ENCODE data around the gene CTBP2. TPM values are rescaled to one million over a fixed set of nuclear protein-coding genes. Genes with fewer than 3 reads are reported as not detected.

Gene CTBP2
- total RNA-seq, 1 experiment from 2014 or later, result 125 TPM

DNA sequence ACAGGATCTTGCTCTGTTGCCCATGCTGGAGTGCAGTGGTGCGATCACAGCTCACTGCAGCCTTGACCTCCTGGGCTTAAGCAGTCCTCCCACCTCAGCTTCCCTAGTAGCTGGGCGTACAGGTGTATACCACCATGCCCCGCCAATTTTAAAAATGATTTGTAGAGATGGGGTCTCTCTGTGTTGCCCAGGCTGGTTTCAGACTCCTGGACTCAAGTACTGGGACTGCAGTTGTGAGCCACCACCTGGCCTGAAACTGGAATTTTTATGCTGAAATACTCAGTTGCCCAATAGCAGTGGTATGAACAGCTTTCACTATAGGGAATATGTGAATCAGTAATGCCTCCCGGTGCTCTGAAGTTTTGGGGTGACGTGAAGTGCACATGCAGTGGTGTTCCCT is 210.8 kb downstream of the CTBP2 start:
- intact Hi-C loops (cut with micrococcal nuclease; ENCODE audit: unreplicated experiment), result no loop called here
- H3K4me3 ChIP-seq (ENCODE audit: low read depth in 2 of 2, low read length in 2 of 2), result no peak overlapping the region
- H3K27me3 ChIP-seq (ENCODE audit: control insufficient read depth, insufficient read depth, low read length), result no peaks in the 10 kb centered on the region
- peaks cover 12% of the 10 kb centered on the region; the same call in 1 of the 2 replicates for H3K4me1 ChIP-seq (ENCODE audit: control insufficient read depth, insufficient read depth, low read length)
- ATAC-seq, result no peak
- POLR2A ChIA-PET, result no interaction called here
- H3K36me3 ChIP-seq (ENCODE audit: control insufficient read depth, insufficient read depth, low read length), result no peaks in the 10 kb centered on the region
- CTCF ChIA-PET, result no interaction called here
- no peak overlapping the region for H3K27ac ChIP-seq (ENCODE audit: low read length)
- TF ChIP-seq POLR2AphosphoS5 (IDR thresholded peaks at IDR 0.05; ENCODE audit: low read depth, low read length) (no peak), SIN3A (IDR thresholded peaks at IDR 0.05; ENCODE audit: borderline replicate concordance, insufficient read depth, low read depth, low read length) (no peak), TCF7L2 (IDR thresholded peaks at IDR 0.05; ENCODE audit: low read depth, low read length) (no peak)
- TF ChIP-seq, protein P1, sequence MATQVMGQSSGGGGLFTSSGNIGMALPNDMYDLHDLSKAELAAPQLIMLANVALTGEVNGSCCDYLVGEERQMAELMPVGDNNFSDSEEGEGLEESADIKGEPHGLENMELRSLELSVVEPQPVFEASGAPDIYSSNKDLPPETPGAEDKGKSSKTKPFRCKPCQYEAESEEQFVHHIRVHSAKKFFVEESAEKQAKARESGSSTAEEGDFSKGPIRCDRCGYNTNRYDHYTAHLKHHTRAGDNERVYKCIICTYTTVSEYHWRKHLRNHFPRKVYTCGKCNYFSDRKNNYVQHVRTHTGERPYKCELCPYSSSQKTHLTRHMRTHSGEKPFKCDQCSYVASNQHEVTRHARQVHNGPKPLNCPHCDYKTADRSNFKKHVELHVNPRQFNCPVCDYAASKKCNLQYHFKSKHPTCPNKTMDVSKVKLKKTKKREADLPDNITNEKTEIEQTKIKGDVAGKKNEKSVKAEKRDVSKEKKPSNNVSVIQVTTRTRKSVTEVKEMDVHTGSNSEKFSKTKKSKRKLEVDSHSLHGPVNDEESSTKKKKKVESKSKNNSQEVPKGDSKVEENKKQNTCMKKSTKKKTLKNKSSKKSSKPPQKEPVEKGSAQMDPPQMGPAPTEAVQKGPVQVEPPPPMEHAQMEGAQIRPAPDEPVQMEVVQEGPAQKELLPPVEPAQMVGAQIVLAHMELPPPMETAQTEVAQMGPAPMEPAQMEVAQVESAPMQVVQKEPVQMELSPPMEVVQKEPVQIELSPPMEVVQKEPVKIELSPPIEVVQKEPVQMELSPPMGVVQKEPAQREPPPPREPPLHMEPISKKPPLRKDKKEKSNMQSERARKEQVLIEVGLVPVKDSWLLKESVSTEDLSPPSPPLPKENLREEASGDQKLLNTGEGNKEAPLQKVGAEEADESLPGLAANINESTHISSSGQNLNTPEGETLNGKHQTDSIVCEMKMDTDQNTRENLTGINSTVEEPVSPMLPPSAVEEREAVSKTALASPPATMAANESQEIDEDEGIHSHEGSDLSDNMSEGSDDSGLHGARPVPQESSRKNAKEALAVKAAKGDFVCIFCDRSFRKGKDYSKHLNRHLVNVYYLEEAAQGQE (IDR thresholded peaks at IDR 0.05; ENCODE audit: insufficient read depth in 1 of 2, low read depth in 2 of 2, low read length in 1 of 2), result no peak
- TF ChIP-seq, protein P2, sequence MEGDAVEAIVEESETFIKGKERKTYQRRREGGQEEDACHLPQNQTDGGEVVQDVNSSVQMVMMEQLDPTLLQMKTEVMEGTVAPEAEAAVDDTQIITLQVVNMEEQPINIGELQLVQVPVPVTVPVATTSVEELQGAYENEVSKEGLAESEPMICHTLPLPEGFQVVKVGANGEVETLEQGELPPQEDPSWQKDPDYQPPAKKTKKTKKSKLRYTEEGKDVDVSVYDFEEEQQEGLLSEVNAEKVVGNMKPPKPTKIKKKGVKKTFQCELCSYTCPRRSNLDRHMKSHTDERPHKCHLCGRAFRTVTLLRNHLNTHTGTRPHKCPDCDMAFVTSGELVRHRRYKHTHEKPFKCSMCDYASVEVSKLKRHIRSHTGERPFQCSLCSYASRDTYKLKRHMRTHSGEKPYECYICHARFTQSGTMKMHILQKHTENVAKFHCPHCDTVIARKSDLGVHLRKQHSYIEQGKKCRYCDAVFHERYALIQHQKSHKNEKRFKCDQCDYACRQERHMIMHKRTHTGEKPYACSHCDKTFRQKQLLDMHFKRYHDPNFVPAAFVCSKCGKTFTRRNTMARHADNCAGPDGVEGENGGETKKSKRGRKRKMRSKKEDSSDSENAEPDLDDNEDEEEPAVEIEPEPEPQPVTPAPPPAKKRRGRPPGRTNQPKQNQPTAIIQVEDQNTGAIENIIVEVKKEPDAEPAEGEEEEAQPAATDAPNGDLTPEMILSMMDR (IDR thresholded peaks at IDR 0.05), result no peak
- DNase-seq (ENCODE audit: low read depth, low spot score), result no peak
- BruUV-seq (replicated peaks), result no TSS peak
- in situ Hi-C loops (cut with HindIII; ENCODE audit: low pct_unique_long_range_greater_than_20kb, low sequenced_read_pairs), result no loop called here
- H3K9me3 ChIP-seq (ENCODE audit: control insufficient read depth, insufficient read depth, low read depth, low read length), result no peaks in the 10 kb centered on the region

DNA sequence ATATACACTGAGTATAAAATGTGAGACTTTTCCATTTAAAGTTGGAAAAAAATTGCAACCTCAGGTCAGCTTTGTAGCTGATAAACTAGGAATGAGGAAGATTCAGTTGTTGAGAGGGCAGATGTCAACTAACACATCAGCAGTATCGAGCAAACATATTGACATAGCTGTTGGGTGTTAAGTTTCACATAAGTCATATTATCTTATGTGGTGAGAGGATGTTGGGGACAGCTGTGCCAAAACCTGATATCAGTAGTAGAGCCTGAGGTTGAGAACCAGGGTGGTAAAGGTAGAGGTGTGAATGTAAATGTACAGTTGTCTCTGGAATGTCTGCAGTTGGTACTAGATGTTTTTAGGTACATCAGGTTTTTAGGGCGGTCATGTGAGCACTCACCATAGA is 213.4 kb downstream of the CTBP2 start:
- in situ Hi-C loops (cut with HindIII; ENCODE audit: low pct_unique_long_range_greater_than_20kb, low sequenced_read_pairs), result no loop called here
- no peaks in the 10 kb centered on the region for H3K27me3 ChIP-seq (ENCODE audit: control insufficient read depth, insufficient read depth, low read length)
- peaks cover 16% of the 10 kb centered on the region for H3K4me1 ChIP-seq (ENCODE audit: control insufficient read depth, insufficient read depth, low read length)
- BruUV-seq (replicated peaks), result no TSS peak
- H3K36me3 ChIP-seq (ENCODE audit: control insufficient read depth, insufficient read depth, low read length), result no peaks in the 10 kb centered on the region
- intact Hi-C loops (cut with micrococcal nuclease; ENCODE audit: unreplicated experiment), result no loop called here
- no peaks in the 10 kb centered on the region for H3K9me3 ChIP-seq (ENCODE audit: control insufficient read depth, insufficient read depth, low read depth, low read length)
- DNase-seq (ENCODE audit: low read depth, low spot score) (no peak), ATAC-seq (no peak)
- H3K4me3 ChIP-seq (ENCODE audit: low read depth in 2 of 2, low read length in 2 of 2), result no peak overlapping the region
- CTCF ChIA-PET, result no interaction called here
- TF ChIP-seq POLR2AphosphoS5 (IDR thresholded peaks at IDR 0.05; ENCODE audit: low read depth, low read length) (no peak), TCF7L2 (IDR thresholded peaks at IDR 0.05; ENCODE audit: low read depth, low read length) (no peak), SIN3A (IDR thresholded peaks at IDR 0.05; ENCODE audit: borderline replicate concordance, insufficient read depth, low read depth, low read length) (no peak)
- TF ChIP-seq, protein P1 (IDR thresholded peaks at IDR 0.05; ENCODE audit: insufficient read depth in 1 of 2, low read depth in 2 of 2, low read length in 1 of 2), result no peak
- TF ChIP-seq, protein P2 (IDR thresholded peaks at IDR 0.05), result no peak
- POLR2A ChIA-PET, result no interaction called here
- H3K27ac ChIP-seq (ENCODE audit: low read length), result no peak overlapping the region

Measured in Panc1 (cell line).